GM04503 (cell line): Measurements from ENCODE around the gene C1QTNF4.
"Not testable (repeated sequence)": the region's sequence is repeated elsewhere in the genome, so short reads cannot be mapped to it uniquely, and the experiment has no call there.

Experiments
- DNase-seq: peaks from one replicate; pipeline ENCODE4 v3.0.0-alpha.2; 2012; ENCODE audit warnings: low read depth

C1QTNF4 gene

DNA sequence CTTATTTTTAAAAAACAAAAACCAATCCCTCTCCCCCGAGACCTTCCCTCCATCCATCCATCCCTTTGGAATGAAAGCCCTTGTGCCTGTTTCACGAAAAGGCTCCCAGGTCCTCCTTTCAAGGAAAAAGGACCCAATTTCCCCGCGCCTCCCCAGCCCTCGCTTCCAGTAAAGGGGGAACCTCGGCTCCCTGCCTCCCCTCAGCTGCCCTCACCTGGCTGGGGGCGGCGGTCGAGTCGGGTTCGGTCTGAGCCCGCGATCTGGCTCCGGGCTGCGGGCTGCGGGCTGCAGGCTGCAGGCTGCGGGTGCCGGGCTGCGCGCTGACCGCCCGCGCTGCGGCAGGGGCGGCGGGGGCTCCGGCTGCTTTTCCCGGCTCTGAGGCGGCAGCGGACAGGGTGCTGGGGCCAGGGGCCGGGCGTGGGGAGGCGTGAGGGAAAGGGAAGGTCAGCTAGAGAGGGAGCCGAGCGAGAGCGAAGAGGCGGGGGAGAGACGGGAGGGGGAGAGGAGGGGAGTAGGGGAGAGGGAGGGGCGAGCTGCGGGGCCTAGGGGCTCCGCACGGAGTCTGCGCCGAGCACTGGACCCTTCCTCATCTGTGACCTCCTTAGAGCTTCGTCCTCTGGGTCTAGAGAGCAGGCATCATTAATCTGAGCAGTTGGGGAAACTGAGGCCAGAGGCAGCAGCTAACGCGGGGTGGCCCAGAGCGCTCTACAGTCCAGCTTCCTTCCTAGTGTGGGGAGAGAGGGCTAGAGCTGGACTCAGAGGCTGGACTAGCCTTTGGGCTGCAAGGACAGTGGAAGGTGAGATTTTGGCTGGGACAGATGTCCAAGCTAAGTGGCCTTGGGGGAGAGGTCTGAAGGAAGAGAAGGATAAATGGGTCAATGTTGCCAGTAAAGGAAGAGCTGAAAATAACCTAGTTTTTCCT lies at the start of gene C1QTNF4:
Gene C1QTNF4, minus strand, starts transcription at position 478 of the 922 bp plus-strand sequence. CDS start 3,601 bp downstream, outside the sequence.
- no peak for DNase-seq

GRCh38 chr11:47642099-47642855 lies 48.1 kb upstream of the C1QTNF4 start, which contains the start of gene MTCH2:
Gene MTCH2, minus strand, starts transcription at chr11:47642559. Its CDS starts 94 bp downstream, at chr11:47642465.
- peak; percentile 79 for DNase-seq

GRCh38 chr11:47641600-47642098 lies 47.4 kb upstream of the C1QTNF4 start:
- no peak for DNase-seq

DNA sequence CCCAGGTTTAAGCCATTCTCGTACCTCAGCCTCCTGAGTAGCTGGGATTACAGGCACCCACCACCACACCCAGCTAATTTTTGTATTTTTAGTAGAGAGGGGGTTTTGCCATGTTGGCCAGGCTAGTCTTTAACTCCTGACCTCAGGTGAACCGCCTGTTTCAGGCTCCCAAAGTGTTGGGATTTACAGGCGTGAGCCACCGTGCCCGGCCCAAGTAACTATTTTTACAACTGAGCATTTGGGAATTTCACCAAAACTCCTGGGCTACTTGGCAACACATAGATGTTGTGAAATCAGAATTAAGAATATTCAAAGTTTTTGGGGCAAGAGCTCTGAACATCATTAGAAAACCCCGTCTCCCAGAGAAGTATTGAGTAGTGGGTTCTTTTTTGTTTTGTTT lies 46.3 kb upstream of the C1QTNF4 start:
- not testable (repeated sequence) for DNase-seq

GRCh38 chr11:47636331-47636730 lies 42.1 kb upstream of the C1QTNF4 start:
- not testable (repeated sequence) for DNase-seq

DNA sequence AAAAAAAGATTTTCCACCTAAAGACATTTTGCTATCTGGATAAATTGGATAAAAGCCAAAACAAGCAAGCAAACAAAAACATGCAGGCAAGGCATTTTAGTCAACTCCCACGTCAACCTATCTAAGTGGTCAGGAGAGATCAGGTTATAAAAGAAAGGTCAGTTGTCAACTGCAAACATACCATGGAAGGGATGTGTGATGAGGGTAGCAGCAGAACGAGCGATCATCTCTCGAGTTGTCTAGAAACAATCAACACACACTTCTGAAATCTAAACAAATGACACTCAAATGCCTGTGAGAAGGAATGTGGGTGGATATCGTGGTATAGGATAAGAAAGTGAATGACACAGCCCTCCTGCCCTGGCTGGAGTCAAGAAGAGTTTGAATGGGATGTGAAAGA lies 37.3 kb upstream of the C1QTNF4 start:
- no peak for DNase-seq

- DNase-seq = no peak
These were observed 33.8 kb upstream of the C1QTNF4 start for GRCh38 chr11:47628026-47628425.

- no peak for DNase-seq
These were observed 32.0 kb upstream of the C1QTNF4 start for GRCh38 chr11:47626234-47626633.

- no peak for DNase-seq
These were observed 26.7 kb upstream of the C1QTNF4 start for GRCh38 chr11:47620836-47621378.

DNA sequence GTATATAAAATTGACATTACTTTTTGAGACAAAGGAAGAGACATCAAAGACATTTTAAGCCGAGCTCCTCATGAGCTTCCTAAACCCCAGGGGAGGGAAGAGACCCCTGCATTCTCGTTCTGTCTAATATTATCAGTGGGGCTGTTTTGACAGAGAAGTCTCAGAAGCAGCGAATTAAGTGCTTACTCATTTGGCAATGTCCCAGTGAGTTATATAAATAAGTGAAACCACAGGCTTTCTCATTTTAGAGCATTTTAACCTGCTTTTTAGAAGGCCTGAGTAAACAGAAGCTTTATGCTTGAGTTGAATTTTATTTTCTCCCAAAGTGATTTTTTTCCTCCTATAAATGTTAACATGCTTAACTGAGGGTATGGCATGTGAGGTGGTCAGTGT lies 23.2 kb upstream of the C1QTNF4 start:
- peak; percentile 14 for DNase-seq

DNA sequence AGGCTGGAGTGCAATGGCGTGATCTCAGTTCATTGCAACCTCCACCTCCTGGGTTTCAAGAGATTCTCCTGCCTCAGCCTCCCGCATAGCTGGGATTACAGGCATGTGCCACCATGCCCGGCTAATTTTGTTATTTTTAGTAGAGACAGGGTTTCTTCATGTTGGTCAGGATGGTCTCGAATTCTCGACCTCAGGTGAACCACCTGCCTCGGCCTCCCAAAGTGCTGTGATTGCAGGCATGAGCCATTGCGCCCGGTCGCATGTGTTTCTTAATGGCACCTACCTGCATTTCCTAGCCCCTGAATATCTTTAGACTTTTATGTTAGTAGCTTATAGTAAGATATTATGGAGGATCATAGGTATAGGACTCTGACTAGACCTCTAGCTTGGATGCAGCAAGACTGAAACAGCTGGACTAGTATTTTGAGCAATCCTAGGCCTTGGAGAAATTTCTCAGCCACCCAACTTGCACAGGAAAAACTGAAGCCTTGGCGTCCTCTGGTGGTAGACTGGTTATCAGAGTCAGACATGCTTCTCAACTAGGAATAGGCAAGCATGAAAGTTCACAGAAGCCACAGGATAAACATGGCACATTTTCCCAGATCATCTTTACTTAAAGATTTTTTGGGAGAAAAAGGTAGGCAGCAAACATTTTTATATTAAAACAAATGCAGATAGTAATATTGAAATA lies 22.7 kb upstream of the C1QTNF4 start:
- peak; percentile 42 for DNase-seq

DNA sequence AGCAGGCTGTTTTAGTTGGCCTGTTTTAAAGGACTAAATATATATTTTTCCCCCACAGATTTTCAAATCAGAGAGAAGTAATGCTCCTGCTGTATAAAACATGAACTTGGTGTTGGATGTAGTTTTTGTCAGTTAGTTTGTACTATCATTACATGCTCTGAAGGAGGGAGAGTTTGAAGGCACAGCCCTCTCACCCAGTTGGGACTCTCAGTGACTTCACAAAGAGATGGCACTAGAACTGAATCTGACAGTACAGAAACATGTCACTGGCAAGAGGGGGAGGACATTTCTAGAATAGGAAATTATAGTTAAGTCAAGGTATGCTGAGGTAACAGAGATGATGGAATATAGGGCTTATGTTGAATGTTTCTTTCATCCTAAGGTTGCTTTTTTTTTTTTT lies 21.0 kb upstream of the C1QTNF4 start:
- DNase-seq = no peak

GRCh38 chr11:47611348-47611794 lies 17.2 kb upstream of the C1QTNF4 start:
- DNase-seq = no peak

DNA sequence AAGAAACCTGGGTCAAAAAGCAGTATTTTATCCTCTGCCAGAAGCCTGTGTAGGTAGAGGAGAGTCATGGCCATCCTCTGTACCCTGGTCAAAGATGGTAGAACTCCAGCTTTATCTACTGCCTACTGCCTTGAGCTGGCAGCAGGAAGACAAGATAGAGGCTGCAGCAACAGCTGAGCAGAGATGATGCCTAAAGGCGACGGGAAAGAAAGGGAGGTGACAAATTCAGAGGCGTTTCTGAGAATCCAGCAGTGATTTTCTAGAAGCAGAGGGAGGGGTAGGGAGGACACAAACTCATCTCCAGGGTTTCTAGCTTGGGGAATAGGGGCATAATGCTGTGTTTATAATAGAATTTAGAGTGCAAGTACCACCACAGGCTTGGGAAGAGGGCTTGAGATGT lies 15.5 kb upstream of the C1QTNF4 start:
- DNase-seq = no peak

DNA sequence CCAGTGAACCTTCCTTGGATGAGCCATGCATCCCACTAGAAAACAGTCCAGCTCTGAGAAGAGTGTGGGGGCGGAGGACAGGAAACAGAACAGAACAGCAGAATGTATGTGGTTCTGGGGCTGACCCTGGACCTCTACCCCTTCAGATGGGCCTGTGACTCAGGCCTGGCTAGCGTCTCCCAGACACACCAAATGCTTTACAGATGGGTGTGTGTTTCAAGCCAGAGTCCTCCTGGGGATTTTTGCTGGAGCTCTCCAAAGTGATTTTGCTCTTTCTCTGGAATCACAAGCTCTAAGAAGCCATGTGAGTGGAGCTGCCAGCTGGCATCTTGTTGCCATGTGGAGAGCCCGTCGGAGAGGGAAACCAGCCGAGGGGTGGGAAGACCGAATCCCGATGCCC lies 13.2 kb upstream of the C1QTNF4 start:
- peak; percentile 77 for DNase-seq

- DNase-seq = no peak
These were observed 12.5 kb upstream of the C1QTNF4 start for GRCh38 chr11:47606731-47607130.

DNA sequence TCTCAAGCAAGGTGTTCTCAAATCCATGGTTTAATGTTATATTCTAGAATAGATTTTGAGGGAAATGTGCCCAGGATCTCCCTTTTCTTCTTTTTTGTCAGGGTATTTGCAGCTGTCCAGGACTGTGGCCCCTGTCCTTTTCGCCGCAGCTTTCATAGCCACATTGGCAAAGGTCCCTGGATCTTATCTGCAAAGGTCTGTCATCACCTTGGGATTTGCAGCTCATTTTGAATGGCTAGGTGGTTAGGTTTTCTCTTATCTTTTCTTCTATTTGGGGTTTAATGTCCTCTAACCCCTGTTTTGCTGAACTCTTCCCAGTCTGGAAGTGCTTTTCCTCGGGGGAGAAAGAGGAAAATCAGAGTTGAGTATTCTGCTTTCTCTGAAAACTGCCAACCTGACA lies 11.7 kb upstream of the C1QTNF4 start:
- DNase-seq = no peak

GRCh38 chr11:47603295-47603694 lies 9.1 kb upstream of the C1QTNF4 start:
- DNase-seq = no peak

- no peak for DNase-seq
These were observed 5.7 kb upstream of the C1QTNF4 start for GRCh38 chr11:47599902-47600301.

GRCh38 chr11:47595967-47596366 lies 1.8 kb upstream of the C1QTNF4 start:
- DNase-seq = no peak

DNA sequence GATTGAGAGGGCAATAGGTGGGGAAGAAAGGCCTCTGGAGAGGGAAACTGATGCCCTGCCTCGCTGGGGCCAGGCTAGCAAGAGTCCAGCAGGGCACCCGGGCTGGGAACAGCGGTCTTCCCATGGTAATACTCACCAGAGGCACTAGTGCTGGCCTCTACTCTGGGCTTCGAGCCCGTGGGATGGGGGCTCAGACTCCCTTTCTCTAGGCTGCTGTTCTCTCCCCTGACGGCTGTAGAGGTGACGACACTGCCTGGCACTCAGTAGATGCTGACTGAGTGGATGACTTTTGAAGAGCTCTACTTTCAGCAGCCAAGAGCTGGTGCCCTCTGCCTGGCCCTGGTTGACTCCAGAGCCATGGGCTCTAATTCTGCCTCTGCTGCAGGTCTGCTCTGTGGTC lies 818 bp upstream of the C1QTNF4 start:
- DNase-seq = no peak

GRCh38 chr11:47593492-47593933 lies 698 bp downstream of the C1QTNF4 start:
- no peak for DNase-seq
